NCI-H82 treated with DMSO at 0.1 percent for 48 hours (cell line): ENCODE measurements around the gene ERC2.

Experiments used
- DNase-seq: peaks from one replicate; lab custom pipeline; 2025; ENCODE audit not compliant: unreplicated experiment; lab: John Stamatoyannopoulos, UW

The ERC2 gene

DNA sequence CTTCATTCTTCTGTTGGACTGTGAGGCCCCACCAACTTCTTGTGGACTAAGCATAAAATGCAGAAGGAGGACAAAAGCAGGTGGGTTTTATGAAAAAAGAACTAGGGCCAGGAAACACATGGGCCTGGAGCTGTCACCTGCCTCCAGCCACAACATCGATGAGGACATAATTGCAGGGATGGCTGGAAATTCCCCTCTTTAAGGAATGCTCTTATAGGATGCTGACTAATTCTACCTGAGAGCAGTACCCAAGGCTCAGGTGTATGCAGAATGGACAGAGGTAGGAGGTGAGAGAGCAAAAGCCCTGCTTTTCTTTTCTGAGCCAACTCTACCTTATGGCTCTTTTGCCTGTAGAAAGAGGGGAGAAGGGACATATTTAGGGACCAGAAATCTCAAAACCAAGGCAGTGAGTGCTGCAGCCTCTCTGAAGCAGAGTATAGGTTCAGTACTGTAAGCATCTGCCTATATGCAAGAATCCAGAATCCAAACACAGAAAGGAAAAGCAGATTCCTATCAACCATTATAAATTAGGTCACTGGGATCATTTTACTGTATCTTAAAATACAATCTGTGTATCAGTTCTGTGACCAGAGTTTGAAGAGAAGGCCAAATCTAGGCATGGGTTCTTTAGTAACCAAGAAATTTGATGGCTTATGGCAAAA, 775.8 kb downstream of the ERC2 start:
- DNase-seq, result no peak

DNA sequence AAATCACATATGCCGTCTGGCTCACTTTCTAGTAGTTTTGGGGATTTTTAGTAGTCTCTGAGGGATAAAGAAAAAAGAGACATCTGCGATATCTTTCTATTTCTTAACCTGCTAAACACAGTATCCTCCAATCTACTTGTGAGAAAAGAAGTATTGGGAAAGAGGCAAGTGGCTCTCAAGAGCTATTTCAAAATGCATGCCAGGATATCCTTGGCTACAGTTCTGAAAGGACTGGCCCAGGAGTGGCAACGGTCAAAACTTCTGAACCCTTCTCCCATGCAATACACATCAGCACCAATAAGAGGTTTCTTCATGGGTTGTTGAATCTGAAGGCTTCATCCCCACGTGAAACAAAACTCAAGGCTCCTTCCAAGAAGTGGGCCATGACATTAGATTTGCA, 777.1 kb downstream of the ERC2 start:
- DNase-seq, result no peak

DNA sequence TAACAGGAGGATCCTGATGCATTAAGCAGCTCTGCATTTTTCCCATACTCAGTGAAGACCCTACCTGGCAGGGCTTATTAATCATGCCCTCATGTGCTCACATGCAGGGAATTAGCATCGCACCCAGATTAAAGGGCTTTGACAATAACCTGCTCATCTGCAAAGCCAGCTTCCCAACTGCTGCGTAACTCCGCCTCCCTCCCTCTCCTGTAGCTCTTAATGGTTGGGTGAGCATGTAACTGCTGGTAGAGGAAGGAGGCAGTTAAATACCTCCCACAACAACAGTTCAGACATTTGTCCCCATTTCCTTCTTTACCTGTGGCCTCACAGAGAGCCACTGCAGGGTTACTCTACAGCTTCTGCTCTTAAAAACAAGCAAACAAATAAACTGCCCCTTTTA, 777.5 kb downstream of the ERC2 start:
- DNase-seq, result peak; percentile 93

DNA sequence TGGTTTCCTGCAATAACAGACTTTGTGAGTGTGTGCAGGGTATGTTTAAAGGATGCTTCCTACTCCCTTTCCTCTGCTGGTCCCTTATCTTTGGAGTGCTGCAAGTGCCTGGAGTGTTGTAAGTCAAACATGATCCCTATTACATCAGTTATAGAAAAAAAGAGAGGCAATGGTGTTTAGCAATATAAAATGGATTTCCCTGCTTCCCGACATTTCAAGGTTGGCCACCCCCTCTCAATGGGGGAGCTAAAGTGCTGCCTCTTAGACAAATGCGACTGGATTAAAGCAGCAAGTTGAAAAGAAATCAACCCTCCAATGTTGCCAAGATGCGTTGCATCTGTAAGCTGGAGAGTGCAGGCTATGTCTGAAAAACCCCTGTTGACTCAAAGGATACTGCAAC, 778.1 kb downstream of the ERC2 start:
- DNase-seq, result peak; percentile 49

DNA sequence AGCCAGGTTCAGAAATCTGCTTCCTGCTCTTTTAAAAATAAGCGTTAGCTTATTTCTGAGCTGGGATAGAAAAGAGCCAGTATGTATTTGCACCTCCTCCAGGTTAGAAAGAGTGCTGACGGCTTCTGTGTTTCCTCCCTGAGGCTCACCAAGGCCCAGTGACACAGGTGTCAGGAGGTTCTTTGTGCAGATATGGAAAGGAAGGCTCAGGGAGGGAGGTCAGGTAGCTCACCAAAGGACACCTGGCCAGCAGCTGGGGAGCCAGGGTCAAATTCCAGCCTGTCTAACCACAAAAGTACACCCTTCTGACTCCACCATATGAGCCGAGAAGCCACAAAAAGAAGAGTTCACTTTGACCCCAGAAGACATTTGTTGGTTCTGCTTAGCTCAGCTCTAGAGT, 780.1 kb downstream of the ERC2 start:
- no peak for DNase-seq

DNA sequence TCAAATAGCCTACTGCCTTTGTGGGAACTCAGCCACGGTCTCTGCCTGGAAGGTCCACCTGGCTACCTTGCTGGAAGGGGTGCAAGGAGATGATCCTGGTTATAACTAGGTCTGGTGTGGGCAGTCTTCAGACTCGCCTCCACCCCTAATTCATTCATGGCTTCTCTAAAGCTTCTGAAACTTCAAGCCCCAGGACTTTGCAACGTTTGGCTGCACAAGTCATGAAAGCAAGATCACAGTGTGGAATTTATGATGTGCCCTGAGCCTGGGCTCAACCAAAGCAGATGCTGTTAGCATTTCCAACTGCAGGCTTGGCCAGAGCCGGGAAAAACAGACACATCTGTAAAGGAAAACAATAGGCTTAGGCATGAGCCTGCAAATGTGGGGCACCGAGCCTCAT, 780.7 kb downstream of the ERC2 start:
- DNase-seq, result peak; percentile 47

DNA sequence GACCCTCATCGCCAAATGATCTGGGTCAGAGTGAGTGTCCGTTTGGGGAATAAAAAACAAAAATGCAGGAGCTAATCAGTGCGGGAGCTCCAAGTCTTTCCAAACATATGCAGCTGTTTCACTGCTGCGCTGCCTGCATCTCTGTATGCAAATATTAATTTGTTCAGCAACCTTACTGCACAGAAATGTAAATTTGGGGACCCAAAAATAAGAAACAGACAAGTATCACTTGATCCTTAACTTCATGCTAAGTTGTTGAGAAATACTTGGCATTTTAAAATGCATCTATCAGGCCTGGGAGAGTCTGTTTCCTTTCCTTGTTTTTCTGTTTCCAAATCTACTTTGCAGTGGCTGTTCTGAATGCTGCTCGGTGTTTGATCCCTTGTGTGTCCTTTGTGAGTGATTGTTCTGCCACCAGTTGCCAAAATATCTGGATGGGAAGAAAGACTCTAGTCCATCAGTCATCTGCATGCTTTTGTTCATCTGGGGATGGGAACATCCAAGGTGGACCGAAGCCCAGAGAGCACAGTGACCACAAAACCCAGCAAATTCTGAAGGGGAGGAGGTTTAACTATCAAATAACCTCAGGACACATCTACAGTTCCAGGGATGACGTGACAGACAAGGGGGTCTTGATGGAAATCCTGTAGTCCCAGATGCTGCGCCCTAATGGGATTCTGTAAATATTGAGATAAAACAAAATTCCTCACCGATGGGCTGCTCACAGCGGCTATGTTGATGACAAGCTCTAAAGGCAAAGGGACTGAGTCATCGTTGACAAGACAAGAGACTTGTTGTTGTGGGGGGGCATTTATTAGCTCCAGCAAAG, 781.6 kb downstream of the ERC2 start:
- DNase-seq, result peak; percentile 83

DNA sequence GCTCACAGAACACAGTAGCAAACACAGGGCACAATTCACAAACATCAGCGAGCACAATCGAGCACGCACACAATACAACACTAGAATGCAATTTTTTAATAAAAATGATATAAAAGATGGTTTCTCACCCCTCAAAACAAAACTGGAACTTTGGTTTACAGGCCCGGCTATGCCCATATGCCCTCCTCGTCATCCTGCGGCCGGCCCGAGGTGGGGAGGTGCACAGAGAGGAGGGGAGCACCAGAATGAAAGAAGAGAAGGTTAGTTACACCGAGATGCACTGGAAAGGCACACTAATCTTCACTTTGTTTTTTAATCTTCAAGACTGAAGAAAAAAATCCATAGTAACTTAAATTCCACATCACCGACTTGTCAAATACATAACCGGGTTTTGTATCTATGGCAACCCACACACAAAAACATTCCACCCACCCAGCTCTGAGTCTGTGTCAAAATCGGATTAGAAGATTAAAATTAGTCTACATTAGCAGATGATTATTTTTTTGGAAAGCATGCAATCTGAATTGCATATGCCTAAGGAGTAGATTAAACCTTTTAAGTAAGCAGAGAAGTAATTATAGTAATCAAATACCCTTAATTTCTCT, 784.5 kb downstream of the ERC2 start:
- peak; percentile 85 for DNase-seq

DNA sequence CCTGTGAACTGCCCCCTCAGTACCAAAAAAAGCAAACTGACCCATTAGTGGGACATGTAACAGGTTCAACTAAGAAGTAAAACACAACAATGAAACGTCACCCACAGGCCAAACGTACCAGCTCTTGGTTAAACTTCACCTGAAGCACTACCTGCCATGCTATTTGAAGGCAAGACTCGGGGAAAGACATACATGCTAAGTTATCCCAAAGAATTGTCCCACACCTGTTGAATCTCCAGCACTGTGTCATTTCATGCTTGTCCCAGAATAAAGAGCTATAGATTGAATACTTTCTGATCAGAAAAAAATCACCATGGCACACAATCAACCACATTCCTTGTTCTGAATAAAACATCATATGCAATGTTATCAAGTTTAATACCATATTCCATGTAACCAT, 785.8 kb downstream of the ERC2 start:
- no peak for DNase-seq

DNA sequence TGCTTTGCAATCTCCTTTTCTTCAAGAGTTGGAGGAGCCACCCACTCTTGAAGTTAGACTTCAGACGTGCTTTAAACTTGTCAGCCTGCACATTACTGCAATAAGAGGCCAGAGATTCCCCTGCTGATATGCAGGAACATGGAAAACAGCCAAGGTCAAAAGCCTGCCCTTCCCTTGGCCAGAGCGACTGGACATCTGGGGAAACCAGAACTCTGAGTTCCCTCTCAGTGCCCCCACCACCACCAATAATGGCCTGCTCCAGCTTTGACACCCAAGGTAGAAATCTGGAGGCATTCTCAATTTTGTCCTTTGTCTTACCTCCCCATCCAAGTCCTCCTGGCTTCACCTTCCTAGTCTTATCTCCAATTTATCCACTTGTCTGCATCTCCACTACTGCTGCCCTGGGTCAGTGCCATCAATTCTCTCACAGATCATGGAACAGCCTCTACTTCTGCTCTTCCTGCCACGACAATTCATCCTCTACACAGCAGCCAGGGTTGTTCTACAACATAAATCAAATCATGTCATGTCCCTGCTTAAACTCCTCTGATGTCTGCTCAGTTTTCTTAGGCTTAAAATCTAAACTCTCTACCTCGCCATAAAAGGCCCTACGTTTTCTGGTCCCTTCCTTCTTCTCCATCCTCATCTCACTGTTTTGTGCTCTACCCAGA, 789.6 kb downstream of the ERC2 start:
- DNase-seq, result no peak

DNA sequence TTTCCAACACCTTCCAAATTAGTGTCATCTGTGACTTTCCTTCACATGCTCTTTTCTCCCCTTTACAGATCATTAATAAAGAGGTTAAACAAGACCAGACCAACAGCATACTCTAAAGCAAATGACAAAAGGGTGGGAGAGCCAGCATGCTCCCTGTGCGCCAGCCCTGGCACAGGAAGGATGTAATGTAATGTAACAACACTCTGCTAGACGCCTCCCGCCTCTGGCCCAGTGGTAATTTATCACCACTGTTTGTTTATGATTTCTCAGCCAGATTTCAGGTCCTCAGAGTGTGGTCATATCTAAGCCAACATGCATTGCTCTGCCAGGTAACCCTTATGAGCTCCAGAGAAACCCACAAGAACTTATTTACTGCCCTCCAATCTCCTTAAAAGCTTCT, 791.6 kb downstream of the ERC2 start:
- DNase-seq, result no peak

DNA sequence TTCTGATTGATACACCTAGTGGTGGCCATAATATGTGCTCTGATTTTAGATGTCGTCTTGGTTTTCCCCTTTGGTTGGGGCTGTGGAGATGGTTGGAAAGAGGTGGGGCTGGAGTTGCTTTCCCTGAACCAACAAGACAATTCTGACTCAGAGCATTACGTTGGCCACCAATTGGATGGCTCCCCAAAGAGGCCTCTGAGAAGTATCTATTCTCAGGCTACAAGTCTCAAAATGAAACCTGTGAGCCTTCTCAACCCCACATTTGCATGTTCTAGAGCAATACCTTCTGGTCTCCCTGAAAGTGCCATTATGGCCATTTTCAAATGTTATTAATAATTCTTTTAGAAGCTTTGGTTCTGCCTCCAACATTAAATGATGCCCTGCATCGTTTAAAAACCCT, 792.8 kb downstream of the ERC2 start:
- no peak for DNase-seq

DNA sequence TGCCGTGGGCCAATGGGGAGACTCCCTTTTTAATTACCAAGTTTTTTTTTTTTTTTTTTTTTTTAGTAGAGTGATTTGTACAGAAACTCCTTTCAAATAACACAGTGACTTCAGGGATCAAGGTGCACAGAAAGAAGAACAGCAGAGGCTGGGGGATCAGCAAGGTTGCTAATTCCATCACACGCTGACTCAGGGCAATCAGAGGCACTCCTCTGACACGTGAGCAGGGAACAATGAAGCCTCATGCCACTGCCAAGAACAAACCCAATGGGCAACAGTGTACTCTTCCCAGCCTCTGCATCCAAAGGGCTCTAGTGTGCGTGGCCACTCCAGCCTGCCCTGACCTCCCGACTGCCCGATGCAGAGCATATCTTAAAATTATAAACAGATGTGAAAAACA, 794.5 kb downstream of the ERC2 start:
- no peak for DNase-seq

DNA sequence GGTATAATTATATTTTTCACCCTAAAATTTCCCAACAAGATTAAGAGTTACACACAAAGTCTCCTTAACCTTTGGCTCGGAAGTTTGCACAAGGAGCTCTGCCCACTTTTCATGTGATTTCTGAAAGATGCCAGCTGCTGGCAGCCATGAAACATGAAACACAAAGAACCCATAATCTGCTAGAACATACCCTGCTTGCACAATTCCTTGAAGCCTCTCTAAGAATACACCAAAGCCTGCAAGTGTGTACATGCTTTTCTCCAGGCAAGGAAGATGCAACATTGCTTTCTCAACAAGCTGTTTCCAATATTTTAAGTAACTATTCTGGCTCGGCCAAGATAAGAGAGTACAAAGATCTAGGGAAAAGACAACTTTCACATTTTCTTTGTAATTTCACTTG, 799.1 kb downstream of the ERC2 start:
- DNase-seq, result no peak

DNA sequence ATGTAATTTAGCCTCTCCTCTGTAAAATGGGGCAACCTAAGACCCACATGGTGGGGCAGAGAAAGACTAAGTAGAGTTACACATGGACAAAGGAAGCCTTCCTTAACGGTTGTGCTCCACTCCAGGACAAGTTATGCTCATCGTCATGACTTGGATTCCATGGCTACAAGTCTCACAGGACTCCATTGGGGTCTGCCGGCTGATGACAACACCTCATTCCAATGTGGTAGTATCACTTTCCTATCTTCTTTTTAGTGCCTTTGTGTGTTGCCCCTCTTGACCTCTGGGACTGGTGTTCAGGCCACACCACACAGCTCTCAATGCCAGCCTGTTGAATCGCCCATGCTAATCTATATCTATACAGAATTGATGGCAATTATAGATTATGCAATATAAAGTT, 799.9 kb downstream of the ERC2 start:
- no peak for DNase-seq

DNA sequence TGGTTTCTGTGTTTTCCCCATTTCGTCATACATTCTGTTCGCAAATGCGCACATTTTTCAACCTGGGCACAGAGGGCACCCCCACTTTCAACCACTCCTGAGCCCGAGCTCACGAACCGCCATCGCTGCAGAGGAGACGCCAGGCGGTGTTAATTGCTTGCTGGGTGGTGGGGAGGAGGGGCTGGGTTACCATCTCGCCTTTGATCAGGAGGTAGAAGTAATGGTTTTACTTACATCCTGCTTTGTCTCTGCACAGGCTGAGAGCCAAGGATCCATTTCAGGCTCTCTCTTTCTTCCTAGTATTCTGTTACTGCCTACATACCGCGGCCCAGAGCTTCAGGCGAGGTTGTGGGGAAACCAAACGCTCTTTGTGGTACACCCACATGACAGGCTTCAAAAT, 803.9 kb downstream of the ERC2 start:
- no peak for DNase-seq

DNA sequence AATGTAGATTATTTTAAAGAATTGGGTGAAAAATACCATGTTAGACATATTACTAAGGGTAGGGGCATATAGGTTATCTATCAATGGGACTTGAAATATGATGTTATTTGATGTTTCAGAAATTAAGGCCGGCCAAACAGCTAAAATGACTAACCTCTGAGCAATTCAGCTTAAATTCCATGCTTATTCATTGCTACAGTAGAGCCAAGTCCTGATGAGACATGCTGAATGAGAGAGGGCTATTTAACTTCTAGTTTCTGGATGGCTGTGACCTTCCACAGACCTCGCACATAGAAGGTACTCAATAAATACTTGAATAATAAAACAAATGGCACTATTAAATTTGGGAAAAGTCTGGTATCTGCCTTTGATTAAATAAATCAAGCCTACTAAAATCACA, 805.6 kb downstream of the ERC2 start:
- no peak for DNase-seq

DNA sequence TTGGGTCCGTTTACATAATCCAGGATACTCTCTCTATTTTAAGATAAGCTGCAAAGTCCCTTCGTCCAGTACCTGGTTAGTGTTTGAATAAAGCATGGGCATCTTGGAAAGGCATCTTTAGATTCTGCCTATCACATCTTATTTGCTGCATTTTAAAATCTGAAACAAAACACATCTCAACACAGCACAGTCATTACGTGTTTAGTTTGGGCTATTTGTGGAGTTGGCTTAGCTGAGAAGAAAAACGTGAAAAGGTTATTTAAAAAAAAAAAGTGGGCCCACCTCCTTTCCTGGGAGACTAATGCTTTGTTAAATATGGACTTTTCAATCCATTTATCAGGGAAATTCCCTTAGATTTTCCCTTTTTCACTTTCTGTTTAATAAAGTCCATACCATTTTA, 806.7 kb downstream of the ERC2 start:
- DNase-seq, result no peak

DNA sequence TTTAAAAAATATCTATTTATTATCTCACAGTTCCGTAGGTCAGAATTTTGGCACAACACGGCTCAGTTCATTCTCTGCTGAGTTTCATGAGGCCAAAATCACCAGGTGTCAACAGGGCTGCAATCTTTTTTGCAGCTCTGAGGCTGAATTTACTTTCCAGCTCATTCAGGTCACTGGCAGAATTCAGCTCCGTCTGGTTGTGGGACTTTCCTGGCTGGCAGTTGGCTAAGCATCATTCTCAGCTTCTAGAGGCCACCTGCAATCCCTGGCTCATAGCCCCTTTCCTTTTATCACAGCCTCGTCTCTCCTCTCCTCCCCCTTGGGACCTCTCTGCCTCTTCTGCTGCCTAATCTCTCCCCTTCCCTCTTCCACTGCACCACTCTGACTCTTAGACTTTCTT, 807.1 kb downstream of the ERC2 start:
- no peak for DNase-seq

DNA sequence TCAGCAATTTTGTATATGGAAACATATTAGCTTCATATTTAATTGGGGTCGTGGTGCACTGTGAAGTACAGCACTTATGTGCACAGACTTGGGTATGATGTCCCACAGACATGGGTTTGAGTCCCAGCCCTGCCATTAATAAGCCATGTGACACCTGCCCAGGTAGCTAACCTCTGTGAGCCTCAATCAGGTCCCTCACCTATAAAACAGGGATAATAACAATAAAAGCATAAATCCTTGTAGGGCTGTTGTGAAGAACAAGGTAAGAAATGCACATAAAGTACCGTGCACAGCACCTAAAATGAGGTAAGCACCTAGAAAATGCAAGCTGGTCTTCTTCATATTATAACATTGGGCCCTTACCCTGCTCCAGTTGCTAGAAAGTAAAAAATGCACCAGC, 807.6 kb downstream of the ERC2 start:
- DNase-seq, result no peak

DNA sequence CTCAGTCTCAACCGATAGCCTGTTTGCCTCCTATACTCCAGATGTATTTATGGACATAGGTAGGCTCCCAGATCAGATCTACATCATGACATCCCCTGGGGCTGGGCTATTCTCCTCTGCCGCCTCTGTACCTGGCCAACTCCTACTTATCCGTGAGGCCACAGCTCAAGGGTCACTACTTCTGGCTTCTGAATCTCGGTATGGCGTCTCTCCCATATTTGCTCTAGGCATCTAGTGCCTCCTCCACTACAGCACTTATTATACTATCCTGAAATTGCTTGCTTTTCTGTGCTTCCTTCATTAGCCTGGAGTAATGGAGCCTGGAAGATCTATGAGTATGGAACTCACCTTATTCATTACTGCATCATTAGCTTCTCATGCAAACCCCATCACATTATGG, 808.6 kb downstream of the ERC2 start:
- no peak for DNase-seq
